Adrenal gland (tissue), 5 donors: ENCODE data around the gene ARID5B.

Source experiments
- POLR2A ChIP-seq, 2 donors: fragments of 450-650 bp; IDR thresholded peaks; one replicate each; pipeline ENCODE4 v1.6.1; 2017; ENCODE audit warnings: antibody characterized with exemption in 2 of 2, mild to moderate bottlenecking in 2 of 2, moderate library complexity in 1 of 2
- TF ChIP-seq, protein P1 (sequence below), 6 experiments: fragments of 450-650 bp in 4 of 6; fragments of 200-600 bp in 2 of 6; sonication (generic) in 1 of 6; IDR thresholded peaks; 1 replicate in 5 of 6; 2 replicates in 1 of 6; pipeline versions ENCODE4 v1.5.1 to v1.8.0; 2016 to 2021; ENCODE audit warnings: antibody characterized with exemption in 6 of 6, mild to moderate bottlenecking in 2 of 6, moderate library complexity in 1 of 6
- donor health status: DM: no; HTN: no; CAD: no.

- TF ChIP-seq, protein P1, sequence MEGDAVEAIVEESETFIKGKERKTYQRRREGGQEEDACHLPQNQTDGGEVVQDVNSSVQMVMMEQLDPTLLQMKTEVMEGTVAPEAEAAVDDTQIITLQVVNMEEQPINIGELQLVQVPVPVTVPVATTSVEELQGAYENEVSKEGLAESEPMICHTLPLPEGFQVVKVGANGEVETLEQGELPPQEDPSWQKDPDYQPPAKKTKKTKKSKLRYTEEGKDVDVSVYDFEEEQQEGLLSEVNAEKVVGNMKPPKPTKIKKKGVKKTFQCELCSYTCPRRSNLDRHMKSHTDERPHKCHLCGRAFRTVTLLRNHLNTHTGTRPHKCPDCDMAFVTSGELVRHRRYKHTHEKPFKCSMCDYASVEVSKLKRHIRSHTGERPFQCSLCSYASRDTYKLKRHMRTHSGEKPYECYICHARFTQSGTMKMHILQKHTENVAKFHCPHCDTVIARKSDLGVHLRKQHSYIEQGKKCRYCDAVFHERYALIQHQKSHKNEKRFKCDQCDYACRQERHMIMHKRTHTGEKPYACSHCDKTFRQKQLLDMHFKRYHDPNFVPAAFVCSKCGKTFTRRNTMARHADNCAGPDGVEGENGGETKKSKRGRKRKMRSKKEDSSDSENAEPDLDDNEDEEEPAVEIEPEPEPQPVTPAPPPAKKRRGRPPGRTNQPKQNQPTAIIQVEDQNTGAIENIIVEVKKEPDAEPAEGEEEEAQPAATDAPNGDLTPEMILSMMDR (IDR thresholded peaks at IDR 0.05) = no peak
- TF ChIP-seq POLR2A (IDR thresholded peaks at IDR 0.05) = no peak
These were observed 226.5 kb downstream of the ARID5B start for GRCh38 chr10:62127975-62128374.
